ENCODE measurements around the gene P4HTM.
A peak's percentile ranks its signal among the peaks of the same experiment; 100 is the strongest.

The P4HTM gene

GRCh38 chr3:49025005-49025792 lies 35.2 kb downstream of the P4HTM start:
- DNase-seq (ENCODE audit: low spot score) = no peak

- no peak for DNase-seq (ENCODE audit: low spot score)
Observed at GRCh38 chr3:49025793-49026520, 35.9 kb downstream of the P4HTM start.

- no peak for DNase-seq (ENCODE audit: low spot score)
Observed at GRCh38 chr3:49026536-49026935, 36.5 kb downstream of the P4HTM start.

DNA sequence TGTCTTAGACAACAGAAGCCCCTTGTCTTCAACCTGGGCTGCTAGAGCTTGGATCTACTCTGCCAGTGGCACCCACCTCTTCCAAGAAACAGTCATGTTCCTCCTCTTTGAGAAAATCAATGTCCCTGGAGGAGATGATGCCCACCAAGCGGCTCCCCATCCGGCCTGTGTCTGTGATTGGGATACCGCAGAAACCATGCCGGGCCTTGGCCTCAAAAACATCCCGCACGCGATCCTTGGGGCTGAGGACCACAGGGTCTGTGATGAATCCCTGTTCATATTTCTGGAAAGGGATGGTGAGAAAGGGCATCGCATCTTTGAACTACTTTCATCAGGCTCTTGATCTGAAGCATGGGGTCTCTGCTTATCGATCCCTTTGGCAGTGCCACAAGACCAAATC lies 37.6 kb downstream of the P4HTM start:
- no peak for DNase-seq (ENCODE audit: low spot score)

DNA sequence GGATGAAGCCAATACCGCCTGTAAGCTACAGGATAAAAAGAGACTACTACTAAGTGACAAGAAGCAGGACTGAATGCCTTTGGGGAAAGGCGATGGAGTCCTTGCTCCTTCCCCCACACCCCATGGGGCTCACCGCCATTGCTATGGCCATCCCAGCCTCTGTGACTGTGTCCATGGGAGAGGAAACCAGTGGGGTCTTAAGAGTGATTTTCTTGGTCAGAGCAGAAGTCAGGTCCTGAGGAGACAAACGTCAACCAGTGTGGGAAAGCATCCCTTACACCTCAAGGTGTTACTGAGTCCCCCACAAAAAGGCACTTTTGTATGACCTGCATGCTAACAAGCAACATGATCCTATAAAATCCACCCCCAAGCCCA lies 38.2 kb downstream of the P4HTM start:
- DNase-seq (ENCODE audit: low spot score) = no peak

DNA sequence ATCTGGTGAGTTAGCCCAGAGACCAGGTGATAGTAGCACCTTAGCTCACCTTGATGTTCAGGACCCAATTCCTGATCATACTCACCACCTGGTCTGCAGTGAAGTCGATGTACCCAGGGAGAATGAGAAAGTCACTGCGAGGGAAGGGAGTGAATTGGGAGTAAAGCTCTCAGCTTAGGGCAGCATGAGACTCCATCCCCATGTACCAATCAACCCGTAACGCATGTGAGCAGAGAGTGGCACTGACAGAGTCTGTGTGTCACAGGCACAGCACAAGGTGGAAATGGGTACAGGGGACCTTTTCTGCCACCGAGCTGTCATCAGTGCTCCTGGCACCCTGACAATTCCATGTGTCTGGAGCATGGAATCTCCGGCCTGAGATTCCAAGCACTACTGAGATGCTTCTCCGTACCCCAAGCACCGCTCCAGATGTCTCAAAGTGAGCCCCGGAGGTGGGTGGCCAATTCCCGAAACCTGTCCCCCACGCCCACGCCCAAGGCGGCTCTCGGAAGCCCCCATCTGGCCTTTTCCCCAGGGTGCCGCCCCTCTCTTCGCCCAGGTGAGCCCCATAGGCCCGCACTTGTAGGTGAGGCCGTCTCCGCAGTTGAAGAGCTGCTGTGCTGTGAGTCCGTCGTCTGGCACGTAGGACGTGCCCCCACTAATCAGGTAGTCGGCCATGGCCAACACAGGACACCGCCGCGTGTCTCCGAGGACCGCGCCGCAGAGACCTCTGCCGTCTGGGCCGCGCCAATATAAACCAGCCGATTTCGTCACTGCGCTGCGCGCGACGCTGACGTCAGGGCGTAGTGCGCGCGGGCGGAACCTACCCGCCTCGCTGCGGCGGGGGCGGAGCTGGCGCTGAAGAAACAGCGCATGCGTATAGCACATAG lies 38.9 kb downstream of the P4HTM start, which contains the start of gene IMPDH2:
Gene IMPDH2, minus strand, starts transcription at position 726 of the 890 bp plus-strand sequence. Its CDS starts 48 bp downstream, at position 678.
- peak; percentile 89 for DNase-seq (ENCODE audit: low spot score)

DNA sequence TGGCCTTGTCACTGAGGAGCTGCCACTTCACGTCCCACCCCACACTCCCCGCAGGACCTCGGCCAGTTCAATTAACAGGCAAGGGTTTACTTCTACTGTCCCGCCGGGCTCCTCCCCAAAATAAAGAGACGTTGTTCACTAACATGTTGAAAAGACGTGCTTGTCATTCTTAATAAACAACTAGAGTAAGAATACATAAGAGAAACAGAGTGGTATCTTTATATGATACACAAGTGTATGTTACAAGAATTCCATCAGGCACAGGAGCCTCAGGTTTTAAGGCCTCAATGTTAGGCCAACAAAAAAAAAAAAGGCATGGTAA lies 39.5 kb downstream of the P4HTM start:
- no peak for DNase-seq (ENCODE audit: low spot score)

DNA sequence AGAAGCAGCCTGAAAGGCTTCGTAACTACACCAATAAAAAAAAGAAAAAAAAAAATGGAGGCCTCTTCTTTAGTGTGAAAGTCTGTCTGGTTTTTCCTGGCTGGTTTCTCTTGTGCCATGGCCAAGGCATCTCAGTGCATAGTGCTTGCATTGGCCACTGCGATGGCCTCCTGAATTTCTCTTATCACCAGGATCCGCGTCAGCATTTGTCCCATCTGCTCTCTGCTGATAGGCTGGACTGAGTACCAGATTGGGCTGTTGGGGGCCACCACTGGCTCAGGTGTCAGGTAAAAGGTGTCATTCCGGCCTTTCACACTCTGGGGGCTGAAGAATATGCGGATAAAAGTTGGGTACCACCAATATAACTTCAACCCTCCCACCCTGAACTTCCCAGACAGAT lies 40.3 kb downstream of the P4HTM start:
- DNase-seq (ENCODE audit: low spot score) = no peak

GRCh38 chr3:49032646-49033304 lies 42.7 kb downstream of the P4HTM start:
- DNase-seq (ENCODE audit: low spot score) = no peak

- DNase-seq (ENCODE audit: low spot score) = no peak
Observed at GRCh38 chr3:49034650-49035049, 44.6 kb downstream of the P4HTM start.

DNA sequence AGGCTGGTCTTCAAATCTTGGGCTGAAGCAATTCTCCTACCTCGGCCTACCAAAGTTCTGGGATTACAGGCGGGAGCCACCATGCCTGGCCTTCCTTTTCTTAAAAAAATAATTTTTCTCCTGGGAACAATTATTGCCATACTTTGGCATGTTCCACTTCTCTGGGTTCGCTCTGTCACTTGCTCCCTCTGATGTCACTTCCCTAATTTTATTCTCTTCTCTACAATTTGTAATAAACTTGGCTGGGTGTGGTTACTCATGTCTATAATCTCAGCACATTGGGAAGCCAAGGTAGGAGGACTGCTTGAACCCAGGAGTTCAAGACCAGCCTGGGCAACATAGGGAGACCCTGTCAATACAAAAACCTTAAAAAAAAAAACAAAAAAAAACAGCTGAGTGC lies 45.2 kb downstream of the P4HTM start:
- no peak for DNase-seq (ENCODE audit: low spot score)

GRCh38 chr3:49053543-49053942 lies 63.5 kb downstream of the P4HTM start:
- no peak for DNase-seq (ENCODE audit: low spot score)

- DNase-seq (ENCODE audit: low spot score) = no peak
Observed at GRCh38 chr3:49054344-49054862, 64.4 kb downstream of the P4HTM start.

Measured in HuH-7 (cell line).